Measurements from ENCODE around the gene FBLN5.

FBLN5 gene

GRCh38 chr14:91946622-91947474 lies 646 bp downstream of the FBLN5 start:
- in situ Hi-C loops (cut with MboI; ENCODE audit: low sequenced_read_pairs): no loop called here

DNA sequence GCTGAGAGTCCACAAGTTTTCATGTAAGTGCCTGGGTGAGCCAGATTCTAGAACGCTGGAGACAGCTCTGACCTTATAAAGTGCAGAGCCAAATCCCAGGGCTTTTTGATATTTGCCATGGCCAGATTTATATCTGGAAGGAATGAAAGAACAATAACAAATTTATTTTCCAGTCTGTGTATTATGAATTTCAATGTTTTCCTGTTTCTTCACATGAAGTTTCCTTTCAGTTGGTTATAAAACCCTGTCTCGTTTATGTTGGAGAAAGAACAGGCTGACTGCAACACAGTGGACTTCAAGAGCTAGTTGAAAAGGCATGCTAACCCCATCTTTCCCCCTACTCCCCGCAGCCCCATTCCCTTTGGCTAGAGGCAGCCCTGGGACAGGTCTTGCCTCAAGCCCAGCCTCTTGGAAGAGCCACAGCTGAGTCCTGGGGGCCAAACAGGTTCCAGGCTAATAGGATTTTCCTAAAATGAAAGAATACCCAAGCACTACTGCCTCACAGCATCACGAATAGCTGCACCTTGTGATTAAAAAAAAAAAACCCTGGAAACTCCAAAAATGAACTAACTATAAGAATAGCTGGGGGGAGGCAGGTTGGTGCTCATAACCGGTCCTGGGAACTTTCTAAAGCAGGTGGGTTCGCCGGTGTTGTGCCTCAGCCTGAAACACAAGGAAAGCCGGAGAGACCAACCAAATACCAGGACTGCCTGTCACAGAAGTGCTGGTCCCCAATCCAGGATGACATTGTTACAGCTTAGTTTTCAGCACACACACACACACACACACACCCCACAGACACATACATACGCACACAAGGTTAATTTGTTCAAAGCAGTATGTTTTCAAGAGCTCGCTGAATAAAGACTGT lies 1.5 kb downstream of the FBLN5 start:
- in situ Hi-C loops (cut with MboI; ENCODE audit: low sequenced_read_pairs): no loop called here

DNA sequence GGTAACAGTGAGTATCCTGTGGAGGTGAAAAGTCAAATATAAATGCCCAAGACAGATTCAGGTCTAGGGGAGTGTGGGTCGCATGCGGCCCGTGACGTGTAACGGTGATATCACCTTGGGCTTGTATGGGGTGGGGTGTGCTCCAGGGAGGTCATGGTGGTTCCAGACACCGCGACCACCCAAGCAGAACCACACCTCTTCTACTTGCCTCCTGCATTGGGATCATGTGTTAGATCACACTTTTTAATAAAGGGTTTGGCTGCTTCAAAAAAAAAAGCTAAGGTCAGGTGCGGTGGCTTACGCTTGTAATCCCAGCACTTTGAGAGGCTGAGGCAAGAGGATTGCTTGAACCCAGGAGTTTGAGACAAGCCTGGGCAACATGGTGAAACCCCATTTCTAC lies 4.5 kb downstream of the FBLN5 start:
- in situ Hi-C loops (cut with MboI; ENCODE audit: low sequenced_read_pairs): no loop called here

- in situ Hi-C loops (cut with MboI; ENCODE audit: low sequenced_read_pairs): no loop called here
Measured at GRCh38 chr14:91942128-91942527, 5.4 kb downstream of the FBLN5 start.

DNA sequence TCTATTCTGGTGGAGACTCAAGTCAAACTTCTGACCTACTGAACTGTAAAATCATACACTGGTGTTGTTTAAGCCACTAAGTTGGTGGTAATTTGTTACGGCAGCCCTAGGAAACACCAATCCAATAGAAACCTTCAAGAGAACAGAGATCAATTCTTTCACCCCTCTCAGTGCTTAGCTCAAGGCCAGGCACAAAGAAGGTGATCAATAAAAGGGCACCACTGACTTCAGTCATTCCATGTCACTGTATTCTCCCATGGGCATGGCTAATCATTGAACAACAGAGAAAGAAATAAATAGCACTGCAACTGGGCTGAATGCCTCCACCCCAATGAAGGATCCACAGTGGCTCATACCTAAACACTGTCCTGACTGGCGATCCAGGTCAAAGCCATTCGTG lies 7.3 kb downstream of the FBLN5 start:
- in situ Hi-C loops (cut with MboI; ENCODE audit: low sequenced_read_pairs): no loop called here

GRCh38 chr14:91935586-91935985 lies 11.9 kb downstream of the FBLN5 start:
- in situ Hi-C loops (cut with MboI; ENCODE audit: low sequenced_read_pairs): no loop called here

DNA sequence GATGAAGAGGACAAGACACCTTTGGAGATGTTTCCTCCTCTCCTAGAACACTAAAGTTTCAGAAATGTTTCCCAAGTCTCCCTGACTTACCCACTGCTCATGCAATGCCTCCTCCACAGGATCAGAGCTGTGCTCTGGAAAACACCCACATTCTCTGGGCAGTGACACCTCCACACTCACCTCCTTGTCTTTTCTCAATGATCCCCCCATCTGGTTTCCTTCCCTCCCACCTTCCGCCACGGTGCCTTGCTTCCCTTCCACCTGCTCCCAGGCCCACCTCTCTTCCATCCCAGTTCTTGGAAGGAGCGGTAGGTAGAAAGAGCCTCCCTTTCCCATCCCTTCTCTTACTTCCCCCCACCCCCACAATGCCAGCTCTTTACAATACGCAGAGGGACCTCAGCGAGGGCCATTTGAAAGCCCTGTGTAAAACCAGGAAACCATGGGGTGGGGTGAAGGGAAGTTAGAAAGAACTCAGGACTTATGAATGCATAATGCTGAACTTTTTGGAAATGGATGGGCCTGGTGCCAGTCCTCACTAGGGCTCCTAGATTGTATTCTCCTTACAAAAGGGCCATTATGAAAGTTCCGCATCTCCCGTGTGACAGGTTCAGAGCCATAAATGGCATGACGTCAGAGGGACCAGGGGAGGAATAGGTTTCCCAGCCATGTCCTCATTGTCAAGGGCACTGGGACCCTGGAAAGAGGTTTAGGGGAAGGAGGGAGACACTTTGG lies 12.8 kb downstream of the FBLN5 start:
- in situ Hi-C loops (cut with MboI; ENCODE audit: low sequenced_read_pairs): no loop called here

DNA sequence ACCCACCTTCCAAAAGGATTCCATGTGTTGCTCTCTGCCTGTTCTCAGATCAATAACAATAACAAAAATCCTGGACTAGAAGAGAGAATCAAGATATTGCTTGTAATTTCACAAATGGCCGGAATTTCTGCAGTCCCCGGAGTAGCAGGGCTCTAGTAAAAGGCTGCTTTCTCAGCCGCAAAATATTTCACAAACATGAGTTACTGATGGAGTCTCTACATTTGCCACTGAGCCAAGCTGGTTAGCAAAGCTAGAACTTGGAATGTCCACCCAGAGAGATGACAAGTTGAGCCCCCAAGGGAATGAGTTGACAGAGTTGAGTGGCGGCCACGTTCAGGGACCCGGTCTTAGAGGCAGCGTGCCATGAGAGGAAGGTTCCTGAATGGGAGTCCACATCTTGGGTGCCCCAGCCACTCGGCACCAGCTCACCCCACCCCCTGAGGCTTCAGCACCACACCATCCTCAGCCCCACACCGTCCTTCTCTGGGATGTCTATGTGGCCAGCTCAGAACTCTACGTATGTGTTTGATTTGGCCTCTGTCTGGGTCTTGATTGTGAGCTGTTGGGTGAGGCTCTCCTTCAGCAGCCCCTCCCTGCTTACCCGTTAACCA lies 15.9 kb downstream of the FBLN5 start:
- in situ Hi-C loops (cut with MboI; ENCODE audit: low sequenced_read_pairs): no loop called here

GRCh38 chr14:91929700-91930099 lies 17.8 kb downstream of the FBLN5 start:
- in situ Hi-C loops (cut with MboI; ENCODE audit: low sequenced_read_pairs): no loop called here

- in situ Hi-C loops (cut with MboI; ENCODE audit: low sequenced_read_pairs): no loop called here
Measured at GRCh38 chr14:91927800-91928199, 19.7 kb downstream of the FBLN5 start.

- in situ Hi-C loops (cut with MboI; ENCODE audit: low sequenced_read_pairs): no loop called here
Measured at GRCh38 chr14:91927191-91927590, 20.3 kb downstream of the FBLN5 start.

- in situ Hi-C loops (cut with MboI; ENCODE audit: low sequenced_read_pairs): no loop called here
Measured at GRCh38 chr14:91926131-91926890, 21.2 kb downstream of the FBLN5 start.

- in situ Hi-C loops (cut with MboI; ENCODE audit: low sequenced_read_pairs): no loop called here
Measured at GRCh38 chr14:91925727-91926121, 21.8 kb downstream of the FBLN5 start.

- in situ Hi-C loops (cut with MboI; ENCODE audit: low sequenced_read_pairs): no loop called here
Measured at GRCh38 chr14:91925001-91925726, 22.3 kb downstream of the FBLN5 start.

GRCh38 chr14:91920526-91920925 lies 27.0 kb downstream of the FBLN5 start:
- in situ Hi-C loops (cut with MboI; ENCODE audit: low sequenced_read_pairs): no loop called here

GRCh38 chr14:91919814-91920213 lies 27.7 kb downstream of the FBLN5 start:
- in situ Hi-C loops (cut with MboI; ENCODE audit: low sequenced_read_pairs): no loop called here

DNA sequence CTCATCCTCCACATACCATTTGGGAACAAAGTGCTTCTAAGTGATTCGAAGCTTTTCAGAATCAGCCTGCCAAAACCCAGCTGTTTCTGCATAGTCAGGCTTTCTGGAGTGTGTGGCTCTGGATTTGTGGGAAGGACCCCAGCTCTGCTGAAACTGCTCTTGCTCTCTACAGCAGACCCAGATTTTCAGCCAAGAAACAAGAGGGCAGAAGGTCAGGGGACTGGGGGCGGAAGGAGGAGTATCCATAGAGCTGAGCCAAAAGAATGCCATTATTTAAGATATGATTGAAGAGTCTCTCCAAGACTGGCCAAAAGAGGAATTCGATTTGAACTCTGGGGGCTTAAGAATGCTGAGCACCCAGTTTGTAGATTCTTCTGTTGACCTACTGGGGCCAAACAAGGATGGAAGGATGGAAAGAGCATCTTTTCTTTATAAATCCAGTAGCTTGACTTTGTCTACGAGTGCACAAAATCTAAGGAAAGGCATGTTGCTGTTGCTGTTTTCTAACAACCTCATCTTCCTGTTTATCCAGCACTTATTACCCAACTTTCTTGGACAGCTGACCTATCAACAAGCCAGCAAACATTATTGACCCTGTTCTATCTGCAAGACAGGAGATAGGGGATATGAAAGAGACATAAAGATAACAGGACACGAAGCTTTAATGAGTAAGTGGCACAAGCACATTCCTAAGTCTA lies 29.2 kb downstream of the FBLN5 start:
- in situ Hi-C loops (cut with MboI; ENCODE audit: low sequenced_read_pairs): no loop called here

- in situ Hi-C loops (cut with MboI; ENCODE audit: low sequenced_read_pairs): no loop called here
Measured at GRCh38 chr14:91912035-91912434, 35.5 kb downstream of the FBLN5 start.

DNA sequence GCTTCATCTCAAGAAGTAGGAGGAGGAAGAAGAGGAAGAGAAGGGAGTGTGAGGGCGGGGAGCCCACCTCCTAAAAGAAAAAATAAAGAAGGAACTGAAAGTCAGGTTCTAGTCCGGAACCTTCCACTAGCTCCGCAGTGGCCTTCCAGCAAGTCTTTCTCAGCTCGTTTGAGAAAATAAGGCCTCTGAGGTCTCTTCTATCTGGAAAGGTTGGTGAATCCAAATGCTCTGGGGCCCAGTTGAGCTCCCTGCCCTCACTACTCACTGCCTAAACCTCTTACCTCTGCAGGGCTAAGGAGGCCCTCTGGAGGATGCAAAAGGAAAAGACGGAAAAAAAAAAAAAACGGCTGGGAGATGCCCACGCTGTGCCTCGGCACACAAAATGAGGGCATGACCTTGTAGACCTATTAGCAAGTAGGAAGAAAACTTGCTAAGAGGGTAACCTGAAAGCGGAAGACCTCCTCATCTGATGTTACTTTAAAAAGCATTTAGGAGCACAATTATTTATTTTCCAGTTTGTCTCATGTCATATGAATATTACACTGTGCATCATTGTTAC lies 35.9 kb downstream of the FBLN5 start:
- in situ Hi-C loops (cut with MboI; ENCODE audit: low sequenced_read_pairs): no loop called here

Data from HL-60/S4 (cell line).